Erythroblast (primary cell): ENCODE measurements around the gene CLIP4.

Experiments used
- GATA1 ChIP-seq: IDR thresholded peaks from 2 replicates; pipeline ENCODE4 v1.6.1; 2011; ENCODE audit warnings: low read depth, mild to moderate bottlenecking, control low read depth, low read length, moderate library complexity
- POLR2A ChIP-seq: IDR thresholded peaks from 2 replicates; pipeline ENCODE4 v1.6.1; 2011; ENCODE audit warnings: mild to moderate bottlenecking, low read length

DNA sequence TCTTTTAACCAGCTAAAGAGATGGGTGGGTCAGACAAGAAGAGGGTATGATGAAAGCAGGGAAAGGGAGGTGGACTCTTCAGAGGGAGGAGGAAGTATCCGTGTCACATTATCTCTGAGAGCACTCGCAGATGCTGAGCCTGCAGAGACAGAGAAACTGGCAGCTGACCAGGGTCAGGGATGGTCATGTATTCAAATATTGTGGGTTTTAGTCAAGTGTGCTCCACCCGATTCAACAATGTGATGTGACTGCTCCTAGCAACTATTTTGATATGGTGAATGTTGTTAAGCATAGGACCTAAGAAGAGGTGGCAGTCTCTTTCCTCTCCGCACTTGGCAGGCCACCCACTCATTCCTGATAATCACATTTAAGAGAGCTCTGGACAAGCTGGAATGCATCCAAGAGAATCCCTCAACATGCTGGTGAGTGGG is 1.3 kb upstream of the CLIP4 start:
- TF ChIP-seq POLR2A (peak; percentile 58), GATA1 (no peak)
